GM12878 (cell line): ENCODE measurements around the gene ALDH18A1.

Experiments used
- BCLAF1 ChIP-seq: fragments of 450-650 bp; IDR thresholded peaks from 2 replicates; pipeline ENCODE4 v1.6.1; 2017; ENCODE audit warnings: antibody characterized with exemption, mild to moderate bottlenecking, moderate library complexity
- CTCF ChIP-seq, 3 experiments: IDR thresholded peaks in 2 of 3; conservative IDR thresholded peaks in 1 of 3; 2 replicates each; pipeline ENCODE4 v1.5.1; 2011; ENCODE audit warnings: low read depth in 3 of 3, low read length in 3 of 3, mild to moderate bottlenecking in 3 of 3, control low read depth in 2 of 3, moderate library complexity in 2 of 3, inconsistent platforms in 1 of 3, mixed read lengths in 1 of 3; ENCODE audit not compliant: control insufficient read depth in 2 of 3, insufficient read depth in 1 of 3; ENCODE audit errors: extremely low read depth in 1 of 3
- EED ChIP-seq: sonication (generic); IDR thresholded peaks from 2 replicates; pipeline ENCODE4 v1.6.1; 2016; ENCODE audit warnings: antibody characterized with exemption, low read depth
- EZH2 ChIP-seq: IDR thresholded peaks from 2 replicates; pipeline ENCODE4 v1.6.1; 2012; ENCODE audit warnings: low read depth, mild to moderate bottlenecking, control low read depth, inconsistent platforms, low read length, borderline replicate concordance; ENCODE audit not compliant: control insufficient read depth
- POLR2A ChIP-seq: IDR thresholded peaks from 2 replicates; pipeline ENCODE4 v1.6.1; 2011; ENCODE audit warnings: low read depth, mild to moderate bottlenecking, low read length
- RAD51 ChIP-seq: fragments of 450-650 bp; IDR thresholded peaks from 2 replicates; pipeline ENCODE4 v1.6.1; 2016; ENCODE audit warnings: moderate library complexity, mild to moderate bottlenecking, inconsistent platforms
- RELB ChIP-seq: fragments of 450-650 bp; IDR thresholded peaks from 2 replicates; pipeline ENCODE4 v1.6.1; 2017; ENCODE audit warnings: low read depth, mild to moderate bottlenecking, moderate library complexity
- SRF ChIP-seq, 2 experiments: IDR thresholded peaks; 2 replicates each; pipeline ENCODE4 v1.6.1; 2011; ENCODE audit warnings: low read depth in 2 of 2, low read length in 2 of 2, mild to moderate bottlenecking in 1 of 2, moderate library complexity in 1 of 2
- ZNF24 ChIP-seq: fragments of 450-650 bp; IDR thresholded peaks from 2 replicates; pipeline ENCODE4 v1.6.1; 2017; ENCODE audit warnings: antibody characterized with exemption, mild to moderate bottlenecking

DNA sequence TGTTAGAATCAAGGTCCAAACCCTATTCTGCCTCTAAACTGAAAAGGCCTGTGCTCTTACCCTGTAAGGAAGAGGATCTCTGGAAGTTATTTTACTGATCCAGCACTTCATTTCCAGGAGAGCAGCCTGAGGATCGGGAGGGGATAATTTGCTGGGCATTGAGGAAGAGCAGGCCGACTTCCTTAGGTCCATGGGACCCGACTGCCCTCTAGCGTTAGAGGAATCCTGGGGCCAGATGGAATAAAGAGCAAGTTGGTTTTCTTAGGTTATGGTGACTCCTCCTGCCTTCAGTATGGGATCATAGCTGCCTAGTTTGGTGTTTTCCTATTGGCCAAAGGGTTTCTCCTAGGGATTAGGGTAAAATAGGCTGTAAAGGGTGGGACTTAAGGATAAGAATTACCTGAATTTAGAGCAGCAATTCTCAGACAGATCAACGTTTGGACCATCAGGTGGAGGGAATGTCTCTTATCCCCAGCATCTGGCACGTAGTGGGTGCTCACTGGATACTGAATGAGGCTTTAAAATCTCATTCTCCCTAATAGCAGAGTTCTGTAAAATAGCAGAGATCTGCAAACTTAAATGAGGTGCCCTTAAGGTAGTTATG lies 55.3 kb downstream of the ALDH18A1 start:
- no peak for TF ChIP-seq RELB
- no peak for TF ChIP-seq RAD51
- no peak for TF ChIP-seq POLR2A
- TF ChIP-seq EZH2, result no peak
- TF ChIP-seq BCLAF1, result no peak
- no peak for TF ChIP-seq EED
- no peak for TF ChIP-seq ZNF24
- TF ChIP-seq SRF (IDR thresholded peaks at IDR 0.05; ENCODE audit: low read depth in 2 of 2, low read length in 2 of 2), result no peak
- TF ChIP-seq CTCF (IDR thresholded peaks at IDR 0.05 in 2 of 3, conservative IDR thresholded peaks at IDR 0.05 in 1 of 3; ENCODE audit: control insufficient read depth in 2 of 3, extremely low read depth in 1 of 3, insufficient read depth in 1 of 3, low read depth in 3 of 3, low read length in 3 of 3), result peak; percentile 92 to 95 (median 94)
